NCI-H345 treated with DMSO at 0.1 percent for 48 hours (cell line): ENCODE measurements around the gene TMEM234.

Source experiments
- DNase-seq: peaks from one replicate; lab custom pipeline; 2025; ENCODE audit not compliant: unreplicated experiment; lab: John Stamatoyannopoulos, UW

Gene TMEM234

GRCh38 chr1:32180186-32181060, 41.7 kb downstream of the TMEM234 start:
- peak; percentile 23 for DNase-seq

DNA sequence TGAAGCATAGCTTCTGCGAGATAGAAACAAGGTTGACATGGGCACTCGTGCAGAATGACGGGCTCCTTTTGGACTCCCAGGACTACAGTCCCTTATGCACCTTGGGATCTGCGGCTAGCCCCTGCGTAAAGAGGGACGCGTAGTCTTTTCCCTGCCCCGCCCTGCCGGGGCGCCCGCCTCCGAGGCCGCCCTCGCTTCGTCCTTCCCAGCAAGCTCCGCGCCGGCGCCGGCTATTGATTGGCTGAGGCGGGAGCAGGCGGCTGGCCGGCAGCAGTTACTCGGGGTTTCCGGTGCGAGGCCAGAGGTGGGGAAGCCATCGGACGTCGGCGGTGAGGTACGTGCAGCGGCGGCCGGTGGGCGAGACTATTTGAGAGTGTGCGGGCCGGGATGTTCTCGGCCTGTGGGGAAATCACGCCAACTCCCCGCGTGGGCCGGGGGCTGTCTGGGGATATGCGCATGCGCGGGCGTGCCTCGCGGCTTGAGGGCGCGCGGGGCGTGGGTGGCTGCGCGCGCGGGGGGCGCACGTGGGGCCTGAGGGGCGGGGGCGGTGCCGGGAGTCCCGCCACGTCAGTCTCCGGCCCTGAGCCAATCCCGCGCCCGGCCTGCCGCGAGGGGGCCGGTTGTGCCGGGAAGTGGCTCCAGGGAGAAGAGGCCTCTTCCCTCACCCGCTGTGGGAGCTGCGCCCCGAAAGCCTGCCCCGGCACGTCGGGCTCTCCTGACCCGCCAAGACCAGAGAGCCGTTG, 42.5 kb downstream of the TMEM234 start, which contains the start of gene TXLNA:
TSS of gene TXLNA (plus strand) at position 233 of the 743 bp plus-strand sequence. CDS start 671 bp downstream, outside the sequence.
- peak; percentile 82 for DNase-seq

DNA sequence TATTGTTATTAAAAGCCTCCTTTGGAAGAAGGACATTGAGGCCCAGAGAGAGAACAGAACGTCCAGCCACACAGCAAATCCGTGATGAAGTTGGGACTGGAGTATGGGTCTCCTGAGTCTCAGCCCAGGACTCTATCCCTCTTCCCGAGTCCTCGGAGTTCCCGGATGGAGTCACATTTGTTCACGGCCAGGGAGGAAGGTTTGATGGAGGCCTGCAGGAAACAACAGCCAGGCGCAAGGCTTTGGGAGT, 43.0 kb downstream of the TMEM234 start:
- no peak for DNase-seq

GRCh38 chr1:32178380-32179192, 43.6 kb downstream of the TMEM234 start:
- no peak for DNase-seq

DNA sequence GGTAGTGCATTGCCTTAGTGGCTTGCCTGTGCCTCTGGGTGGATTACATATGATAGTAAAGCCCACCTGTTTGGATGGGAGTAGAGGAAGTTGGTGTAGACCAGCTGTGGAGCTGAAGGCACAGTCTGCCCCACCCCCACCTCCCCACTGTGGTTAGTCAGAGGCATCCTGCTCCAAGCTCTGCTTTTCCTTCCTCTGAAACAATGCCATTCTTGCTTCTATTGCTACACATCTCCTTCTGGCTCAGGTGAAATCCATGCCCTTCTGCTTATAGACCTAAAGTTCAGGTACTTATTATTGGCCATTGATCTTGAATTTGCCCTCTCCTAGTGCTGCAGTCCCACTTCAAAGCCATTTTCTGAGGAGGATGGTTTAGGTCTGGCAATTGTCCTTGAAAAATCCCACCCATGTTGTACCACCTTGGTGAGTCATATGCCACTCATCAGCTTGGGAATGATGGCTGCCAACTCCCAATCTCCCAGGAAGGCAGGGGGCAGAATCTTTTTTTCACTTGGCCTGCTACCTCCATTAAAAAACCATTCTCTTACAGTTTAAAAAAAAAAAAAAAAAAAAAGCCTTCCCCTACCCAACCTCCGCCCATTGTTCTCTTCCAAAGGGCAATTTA, 49.4 kb downstream of the TMEM234 start:
- DNase-seq: no peak

DNA sequence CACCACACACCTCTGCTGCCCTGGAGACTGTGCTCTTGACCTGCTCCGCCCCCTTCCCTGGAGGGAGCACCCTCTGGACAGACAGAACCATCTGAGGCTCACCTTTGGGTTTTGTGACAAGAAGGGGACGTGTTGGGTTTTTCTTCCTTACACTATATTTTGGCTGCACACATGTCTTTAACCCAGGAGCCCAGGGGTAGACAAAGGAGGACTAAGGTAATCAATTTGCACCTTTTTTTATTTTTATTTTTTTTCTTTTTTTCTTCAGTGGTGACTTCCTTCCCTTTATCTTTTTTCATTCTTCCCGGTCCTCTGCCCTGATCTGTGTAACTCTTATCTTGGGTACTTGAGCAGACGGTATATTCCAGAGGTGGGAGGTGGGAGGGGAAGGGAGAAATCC, 51.2 kb downstream of the TMEM234 start:
- DNase-seq: no peak
